A172 (cell line): Measurements from ENCODE around the gene DAW1. TPM values are rescaled to one million over a fixed set of nuclear protein-coding genes. Genes with fewer than 3 reads are reported as not detected.
"Not testable (repeated sequence)": the region's sequence is repeated elsewhere in the genome, so short reads cannot be mapped to it uniquely, and the experiment has no call there.

Source experiments
- DNase-seq: peaks from one replicate; pipeline ENCODE4 v3.0.0-alpha.2; 2015; ENCODE audit warnings: low spot score
- total RNA-seq: library from RNA; depleted of rRNA; stranded (reverse); fragments of >200 nt; shearing (Covaris generic); gene quantifications from 2 replicates; pipeline ENCODE4 v1.2.3, GENCODE V29; 2014; rRNA removed

The DAW1 gene
- total RNA-seq, 1 experiment from 2014 or later, result 2.0 TPM

- no peak for DNase-seq
Observed at GRCh38 chr2:227908266-227909054, 37.0 kb downstream of the DAW1 start.

GRCh38 chr2:227914362-227914761 is 42.9 kb downstream of the DAW1 start:
- DNase-seq, result no peak

- DNase-seq, result no peak
Observed at GRCh38 chr2:227921648-227922047, 50.2 kb downstream of the DAW1 start.

- DNase-seq, result no peak
Observed at GRCh38 chr2:227932001-227932400, 60.6 kb downstream of the DAW1 start.

- DNase-seq, result no peak
Observed at GRCh38 chr2:227932403-227932802, 61.0 kb downstream of the DAW1 start.

- no peak for DNase-seq
Observed at GRCh38 chr2:227933884-227934283, 62.5 kb downstream of the DAW1 start.

- DNase-seq, result not testable (repeated sequence)
Observed at GRCh38 chr2:227936249-227936648, 64.8 kb downstream of the DAW1 start.

GRCh38 chr2:227939271-227940027 is 68.0 kb downstream of the DAW1 start:
- DNase-seq, result peak; percentile 50

- peak; percentile 41 for DNase-seq
Observed at GRCh38 chr2:227942021-227942420, 70.6 kb downstream of the DAW1 start.

GRCh38 chr2:227942965-227943364 is 71.5 kb downstream of the DAW1 start:
- DNase-seq, result no peak

GRCh38 chr2:227960317-227960716 is 88.9 kb downstream of the DAW1 start:
- no peak for DNase-seq

- DNase-seq, result no peak
Observed at GRCh38 chr2:227971619-227972230, 100.3 kb downstream of the DAW1 start.

GRCh38 chr2:227973241-227973640 is 101.8 kb downstream of the DAW1 start:
- DNase-seq, result no peak

Other genes starting within 250 kb of the DAW1 start
- gene SCYGR5, start 204.8 kb upstream of the DAW1 start, total RNA-seq, result not detected in 2 replicates
- 0.07 and 0.10 TPM in 2 replicates for gene SLC19A3, start 153.6 kb upstream of the DAW1 start, total RNA-seq
- gene SCYGR6, start 146.9 kb upstream of the DAW1 start, total RNA-seq, result not detected in 2 replicates
- gene SCYGR7, start 143.3 kb upstream of the DAW1 start, total RNA-seq, result not detected in 2 replicates
- gene SCYGR8, start 125.7 kb upstream of the DAW1 start, total RNA-seq, result not detected in 2 replicates
- not detected in 2 replicates for gene CCL20, start 57.8 kb upstream of the DAW1 start, total RNA-seq